HG03097 (cell line): Measurements from ENCODE around the gene PRXL2C.
"Not testable (repeated sequence)": the region's sequence is repeated elsewhere in the genome, so short reads cannot be mapped to it uniquely, and the experiment has no call there.

ENCODE experiments used
- ATAC-seq: cut with Tn5 transposase; IDR thresholded peaks from one replicate; pipeline ENCODE4 v1.9.1; 2021; ENCODE audit not compliant: unreplicated experiment, low FRiP score

PRXL2C gene

DNA sequence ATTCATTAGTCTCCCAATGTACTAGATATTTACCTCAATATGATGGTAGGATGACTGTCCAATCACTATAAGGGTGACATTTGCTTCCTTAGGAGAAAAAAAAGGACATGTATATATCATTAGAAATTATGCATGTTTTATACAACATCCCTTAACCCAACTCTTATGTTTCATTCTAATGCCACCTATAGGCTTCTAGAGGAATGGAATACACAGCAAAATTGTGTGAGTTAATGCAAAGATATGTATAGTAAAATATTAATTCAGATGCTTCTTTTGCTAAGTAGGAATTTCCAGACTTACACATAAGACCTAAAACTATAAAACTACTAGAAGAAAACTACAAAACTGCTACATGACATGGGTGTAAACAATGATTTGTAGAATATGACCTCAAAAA is 3.5 kb downstream of the PRXL2C start:
- ATAC-seq: no peak

DNA sequence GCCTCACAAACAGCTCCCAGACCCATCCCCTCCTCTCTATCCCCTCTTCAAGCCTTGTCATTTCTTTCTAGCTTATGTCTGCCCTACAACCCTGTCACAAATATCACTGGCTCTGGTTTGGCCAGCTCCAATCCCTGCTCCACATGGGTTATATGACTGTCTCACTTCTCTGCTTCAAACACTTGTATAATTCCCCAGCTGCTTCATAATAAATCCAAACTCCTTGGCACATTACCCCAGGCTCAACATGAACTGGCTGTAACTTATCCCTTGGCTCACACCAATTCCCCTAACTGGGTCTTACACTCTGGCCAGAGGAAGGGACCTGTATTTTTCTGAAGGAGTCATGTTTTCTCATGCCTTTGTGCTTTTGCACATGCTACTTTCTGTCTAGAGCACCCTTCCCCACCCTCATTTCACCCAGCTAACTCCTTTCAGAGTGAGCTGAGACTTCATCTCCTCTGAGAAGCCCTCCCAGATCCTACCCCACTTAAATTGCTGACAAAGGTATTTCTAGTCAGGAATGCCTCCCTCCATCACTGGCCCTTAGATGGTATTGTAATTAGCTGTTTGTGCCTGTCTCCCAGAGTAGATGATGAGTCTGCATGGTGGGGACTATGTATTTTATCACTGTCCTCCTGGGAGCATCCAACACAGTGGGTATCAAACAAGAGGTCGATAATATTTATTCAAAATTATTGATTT is 5.3 kb downstream of the PRXL2C start:
- no peak for ATAC-seq

DNA sequence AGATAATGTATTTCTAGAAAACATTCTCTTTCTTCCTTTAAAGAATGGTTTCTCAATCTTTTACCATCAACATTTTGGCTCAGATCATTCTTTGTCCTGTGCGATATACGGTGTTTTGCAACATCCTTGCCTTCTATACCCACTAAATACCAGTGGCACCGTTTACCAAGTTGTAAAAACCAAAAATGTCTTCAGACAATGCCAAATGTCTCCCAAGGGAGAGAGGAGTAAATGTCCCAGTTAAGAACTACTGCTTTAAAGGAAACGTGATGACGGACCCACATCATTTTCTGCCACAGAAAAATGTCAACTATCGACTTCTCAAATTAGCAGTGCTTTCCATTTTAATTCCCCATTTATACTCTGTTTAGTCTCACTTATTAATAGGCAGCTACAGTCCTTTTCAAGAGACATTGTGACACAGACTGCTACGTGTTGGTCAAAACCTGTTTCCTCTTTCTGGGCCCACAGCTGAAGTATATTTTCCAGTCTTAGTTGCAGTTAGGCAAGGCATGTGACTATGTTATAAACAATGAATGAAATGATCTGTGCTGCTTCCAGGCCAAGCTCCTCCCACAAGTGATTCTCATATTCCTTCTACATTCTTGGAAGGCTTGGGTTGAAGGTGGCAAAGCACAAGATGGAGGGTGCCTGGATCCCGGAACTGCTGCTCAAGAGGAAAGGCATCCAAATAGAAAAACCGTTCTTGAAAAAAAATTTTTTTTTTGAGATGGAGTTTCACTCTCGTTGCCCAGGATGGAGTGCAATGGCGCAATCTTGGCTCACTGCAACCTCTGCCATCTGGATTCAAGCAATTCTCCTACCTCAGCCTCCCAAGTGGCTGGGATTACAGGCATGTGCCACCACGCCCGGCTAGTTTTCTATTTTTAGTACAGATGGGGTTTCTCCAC is 8.8 kb downstream of the PRXL2C start:
- no peak for ATAC-seq

DNA sequence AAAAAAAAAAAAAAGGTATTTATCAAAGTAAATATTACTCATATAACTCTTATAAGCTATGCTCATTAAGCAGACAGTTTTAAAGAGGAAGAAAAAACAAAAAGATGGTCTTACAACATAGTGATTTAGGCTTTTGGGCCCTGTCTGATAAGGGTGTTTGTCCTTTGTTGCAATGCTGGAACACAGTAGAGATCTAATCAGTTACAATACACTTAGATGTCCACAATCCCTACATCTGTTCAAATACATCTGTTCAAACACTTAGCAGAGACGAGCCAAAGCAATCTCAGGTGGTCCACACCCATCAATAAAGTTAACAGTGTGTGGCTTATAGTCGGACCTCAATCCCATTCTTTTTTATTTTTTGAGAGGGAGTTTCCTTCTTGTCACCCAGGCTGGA is 11.0 kb downstream of the PRXL2C start:
- ATAC-seq: no peak

DNA sequence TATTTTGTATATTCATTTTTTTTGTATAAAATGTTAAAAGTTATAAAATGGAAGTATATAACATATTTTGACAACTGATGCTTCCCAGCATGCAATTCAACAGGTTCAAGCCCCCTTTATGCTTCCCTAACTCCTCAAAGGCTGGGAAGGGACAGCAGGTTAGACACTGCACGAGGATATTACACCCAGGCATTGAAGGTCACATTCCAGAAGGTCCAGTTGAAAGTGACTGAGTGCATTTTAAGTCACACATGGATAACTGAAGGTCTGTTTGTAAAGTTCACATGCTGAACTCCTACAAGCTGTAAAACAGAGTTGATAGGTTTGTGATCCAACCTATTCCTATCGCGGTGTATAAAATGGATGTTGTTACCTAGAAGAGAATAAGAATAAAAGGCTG is 13.6 kb downstream of the PRXL2C start:
- ATAC-seq: no peak

DNA sequence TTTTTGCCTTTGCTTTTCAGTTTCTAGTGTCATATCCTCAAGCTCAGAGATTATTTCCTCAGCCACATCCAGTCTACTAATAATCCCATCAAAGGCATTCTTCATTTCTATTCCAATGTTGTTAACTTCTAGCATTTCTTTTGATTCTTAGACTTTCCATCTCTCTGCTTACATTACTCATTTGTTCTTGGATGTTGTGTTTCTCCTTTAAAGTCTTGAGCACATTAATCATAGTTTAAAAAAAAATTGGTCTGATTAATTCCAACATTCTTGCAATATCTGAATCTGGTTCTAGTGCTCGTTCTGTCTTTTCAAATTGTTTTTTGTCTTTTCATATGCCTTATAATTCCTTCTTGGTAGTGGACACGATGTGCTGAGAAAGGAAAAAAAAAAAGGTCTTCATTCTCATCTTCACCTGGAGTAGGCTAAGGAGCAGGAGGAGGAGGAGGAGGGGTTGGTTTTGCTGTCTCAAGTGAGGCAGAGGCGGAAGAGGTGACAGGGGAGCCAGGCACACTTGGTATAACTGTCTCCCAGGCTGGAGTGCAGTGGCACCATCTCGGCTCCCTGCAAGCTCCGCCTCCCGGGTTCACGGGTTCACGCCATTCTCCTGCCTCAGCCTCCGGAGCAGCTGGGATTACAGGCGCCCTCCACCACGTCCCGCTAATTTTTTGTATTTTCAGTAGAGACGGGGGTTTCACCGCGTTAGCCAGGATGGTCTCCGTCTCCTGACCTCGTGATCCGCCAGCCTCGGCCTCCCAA is 16.3 kb downstream of the PRXL2C start:
- no peak for ATAC-seq

DNA sequence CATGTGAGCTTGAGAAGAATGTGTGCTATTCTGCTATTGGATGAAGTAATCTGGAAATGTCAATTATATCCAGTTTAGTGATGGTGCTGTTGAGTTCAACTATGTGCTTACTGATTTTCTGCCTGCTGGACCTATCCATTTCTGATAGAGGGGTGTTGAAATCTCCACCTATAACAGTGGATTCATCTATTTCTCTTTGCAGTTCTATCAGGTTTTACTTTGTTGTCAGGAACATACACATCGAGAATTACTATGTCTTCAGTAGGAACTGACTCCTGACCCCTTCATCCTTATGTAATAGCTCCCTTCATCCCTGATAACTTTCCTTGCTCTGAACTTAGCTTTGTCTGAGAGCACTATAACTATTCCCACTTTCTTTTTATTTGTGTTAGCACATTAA is 18.7 kb downstream of the PRXL2C start:
- ATAC-seq: no peak

DNA sequence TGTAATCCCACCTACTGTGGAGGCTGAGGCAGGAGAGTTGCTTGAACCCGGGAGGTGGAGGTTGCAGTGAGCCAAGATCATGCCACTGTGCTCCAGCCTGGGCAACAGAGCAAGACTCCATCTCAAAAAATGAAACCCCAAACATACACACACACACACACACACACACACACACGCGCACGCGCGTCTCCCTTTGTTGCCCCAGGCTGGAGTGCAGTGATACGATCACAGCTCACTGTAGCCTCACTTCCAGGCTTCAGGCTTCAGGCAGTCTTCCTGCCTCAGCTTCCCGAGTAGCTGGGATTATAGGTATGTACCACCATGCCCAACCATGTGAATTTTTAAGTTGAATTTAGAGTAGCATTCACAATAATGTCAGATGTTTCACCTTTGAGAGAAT is 21.5 kb downstream of the PRXL2C start:
- not testable (repeated sequence) for ATAC-seq

DNA sequence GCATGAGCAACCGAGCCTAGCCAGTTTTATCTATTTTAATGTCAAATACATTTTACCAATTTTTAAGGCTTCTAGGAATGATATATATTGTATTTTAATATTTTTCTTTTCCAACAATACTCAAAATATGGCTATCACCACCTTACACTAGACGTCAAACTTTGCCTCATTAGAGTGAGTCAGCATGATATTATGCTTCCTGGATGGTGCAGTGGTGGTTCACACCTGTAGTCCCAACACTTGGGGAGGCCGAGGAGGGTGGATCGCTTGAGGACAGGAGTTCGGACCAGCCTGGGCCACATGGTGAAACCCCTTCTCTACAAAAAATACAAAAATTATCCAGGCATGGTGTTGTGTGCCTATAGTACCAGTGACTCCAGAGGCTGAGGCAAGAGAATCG is 28.2 kb downstream of the PRXL2C start:
- no peak for ATAC-seq

DNA sequence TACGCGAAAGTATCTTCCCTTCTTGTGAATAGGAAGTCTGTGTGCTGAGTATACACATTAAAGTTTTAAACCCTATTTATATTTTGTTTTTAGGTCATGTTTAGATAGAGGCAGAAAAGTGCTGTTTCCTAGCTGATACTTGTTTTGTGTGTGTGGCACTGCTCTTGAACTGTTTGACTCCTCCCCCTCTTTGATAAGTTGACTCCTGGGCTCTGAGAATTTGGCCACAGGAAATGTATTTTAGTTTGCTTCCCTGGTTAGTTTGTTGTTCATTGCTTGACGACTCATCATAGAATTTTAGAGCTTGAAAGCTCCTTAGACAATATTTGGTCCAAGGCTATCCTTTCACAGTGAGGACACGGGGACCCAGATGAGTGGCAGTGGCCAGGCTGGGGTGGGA is 33.5 kb downstream of the PRXL2C start:
- no peak for ATAC-seq

DNA sequence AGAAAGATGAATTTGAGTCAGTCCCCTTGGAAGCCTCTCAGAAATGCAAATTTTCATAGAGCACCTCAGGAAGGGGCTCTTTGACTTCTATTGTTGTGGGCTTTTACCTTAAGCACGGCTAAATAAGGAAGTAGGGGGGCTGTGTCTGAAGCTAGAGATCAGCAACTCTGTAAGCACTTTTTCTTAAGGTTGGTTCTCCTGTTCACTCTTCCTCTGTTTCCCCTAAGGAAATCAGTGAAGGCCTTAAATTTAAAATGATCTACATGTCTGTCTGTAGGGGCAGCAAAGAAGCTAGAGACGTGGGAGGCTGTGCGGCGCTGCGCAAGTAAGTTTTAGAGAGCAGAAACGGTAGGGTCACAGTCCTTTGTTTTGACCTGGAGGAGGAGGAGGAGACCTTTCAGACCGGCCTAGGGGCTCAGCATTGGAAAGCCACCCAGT is 34.3 kb downstream of the PRXL2C start:
- ATAC-seq: no peak

DNA sequence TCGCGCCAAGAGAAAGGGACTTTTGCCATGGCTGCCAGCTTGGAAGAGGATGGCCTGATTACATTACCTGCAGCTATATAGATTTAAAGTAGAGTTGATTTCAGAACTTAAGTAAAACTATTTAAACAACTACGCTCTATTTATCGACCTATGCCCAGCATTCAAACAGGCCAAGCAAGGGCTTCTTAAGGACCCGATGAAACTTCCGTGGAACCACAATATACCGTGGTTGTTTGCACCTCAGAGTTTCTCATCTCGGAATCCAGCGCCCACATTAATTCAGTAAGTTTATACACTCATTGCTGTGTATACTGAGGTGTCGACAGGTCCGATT is 35.0 kb downstream of the PRXL2C start:
- ATAC-seq: no peak

DNA sequence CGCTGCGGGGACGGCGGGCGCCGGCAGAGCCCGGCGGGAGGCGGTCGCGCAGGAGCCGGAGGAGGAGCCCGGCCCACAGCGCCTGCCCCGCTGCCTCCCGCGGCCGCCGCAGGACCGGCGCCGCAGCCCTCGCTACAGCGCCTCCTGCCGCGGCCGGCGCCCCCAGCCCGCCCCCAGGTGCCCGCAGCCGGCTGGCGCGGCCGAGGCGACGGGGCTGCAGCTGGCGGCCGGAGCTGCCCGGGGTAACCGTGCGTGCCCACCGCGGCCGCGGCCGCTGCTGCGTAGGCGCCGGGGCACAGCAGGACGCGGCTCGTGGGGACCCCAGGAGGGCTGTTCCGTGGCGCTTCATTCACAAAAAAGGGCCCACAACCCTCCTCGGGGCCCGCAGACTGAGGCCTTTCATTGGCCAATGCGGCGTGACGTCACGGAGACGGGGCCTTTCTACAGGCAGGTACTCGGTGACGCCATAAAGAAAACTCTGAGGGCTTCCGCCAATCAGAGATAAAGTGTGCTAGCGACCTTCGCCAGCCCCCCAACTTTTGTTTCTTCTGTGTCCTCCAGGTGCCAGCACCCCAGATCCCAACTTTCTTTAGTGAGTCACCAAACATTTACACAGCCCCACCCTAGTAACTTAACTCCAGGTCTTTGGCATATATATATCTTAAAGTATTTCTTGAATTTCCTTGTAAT is 35.5 kb downstream of the PRXL2C start, which contains the start of gene CDC14B:
Gene CDC14B, minus strand, starts transcription at position 353 of the 690 bp plus-strand sequence. CDS start 465 bp downstream, outside the sequence.
- ATAC-seq: no peak

DNA sequence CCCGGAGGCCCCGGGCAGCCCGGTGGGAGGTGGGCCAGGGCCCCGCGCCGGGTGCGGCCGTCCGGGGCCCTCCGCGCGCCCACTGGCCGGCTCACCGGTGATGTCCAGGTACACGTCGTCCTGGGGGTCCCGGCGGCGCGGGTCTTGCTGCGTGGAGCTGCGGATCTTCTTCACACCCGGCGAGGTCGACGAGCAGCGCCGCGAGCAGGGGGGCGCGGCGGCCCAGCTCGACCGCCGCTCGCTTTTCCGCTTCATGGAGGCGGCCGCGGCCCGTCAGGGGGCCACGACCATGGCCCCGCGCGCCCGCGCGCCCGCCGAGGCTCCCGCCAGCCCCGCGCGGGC is 36.0 kb downstream of the PRXL2C start:
- ATAC-seq: no peak

DNA sequence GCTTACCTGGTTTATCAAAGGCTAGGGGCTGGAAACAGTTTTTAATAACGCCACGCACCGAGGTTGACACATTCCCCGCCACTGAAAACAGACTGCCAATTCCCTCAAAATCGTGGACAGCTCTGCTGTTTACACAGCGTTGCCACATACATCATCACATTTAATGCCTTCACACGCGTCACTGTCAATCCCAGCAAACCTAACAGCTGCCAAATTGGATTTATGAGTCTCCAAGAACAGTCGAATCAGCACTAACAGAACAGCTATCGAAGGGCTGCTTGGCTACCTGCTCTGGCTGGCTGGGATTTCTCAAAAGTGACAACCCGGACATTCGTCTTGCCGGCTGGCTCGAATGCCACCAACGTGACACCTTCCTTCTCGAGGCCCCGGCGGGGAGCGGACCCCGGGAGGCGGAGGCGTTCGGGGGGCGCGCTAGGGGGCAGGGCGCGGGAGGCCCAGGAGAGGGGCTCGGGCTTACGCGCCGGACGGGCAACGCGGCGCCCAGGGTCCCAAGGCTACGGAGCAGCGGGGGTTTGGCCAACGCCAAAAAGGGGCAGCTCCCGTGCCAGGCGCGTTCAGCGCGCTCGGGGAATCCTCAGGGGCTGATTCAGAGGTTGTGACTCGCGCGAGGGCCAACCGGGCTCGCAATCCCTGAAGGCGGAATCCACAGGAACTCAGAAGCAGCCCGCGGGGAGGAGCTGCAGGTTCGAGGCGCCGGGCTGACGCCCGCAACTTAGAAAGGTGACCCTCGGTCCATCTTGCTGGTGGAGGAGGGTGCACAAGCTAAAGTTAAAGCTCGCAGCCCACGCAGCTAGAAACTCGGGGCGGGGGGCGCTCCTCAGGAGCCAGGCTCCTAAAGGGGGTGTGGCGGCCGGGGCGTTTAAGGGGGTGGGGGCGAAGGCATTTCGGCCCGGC is 36.7 kb downstream of the PRXL2C start:
- no peak for ATAC-seq

DNA sequence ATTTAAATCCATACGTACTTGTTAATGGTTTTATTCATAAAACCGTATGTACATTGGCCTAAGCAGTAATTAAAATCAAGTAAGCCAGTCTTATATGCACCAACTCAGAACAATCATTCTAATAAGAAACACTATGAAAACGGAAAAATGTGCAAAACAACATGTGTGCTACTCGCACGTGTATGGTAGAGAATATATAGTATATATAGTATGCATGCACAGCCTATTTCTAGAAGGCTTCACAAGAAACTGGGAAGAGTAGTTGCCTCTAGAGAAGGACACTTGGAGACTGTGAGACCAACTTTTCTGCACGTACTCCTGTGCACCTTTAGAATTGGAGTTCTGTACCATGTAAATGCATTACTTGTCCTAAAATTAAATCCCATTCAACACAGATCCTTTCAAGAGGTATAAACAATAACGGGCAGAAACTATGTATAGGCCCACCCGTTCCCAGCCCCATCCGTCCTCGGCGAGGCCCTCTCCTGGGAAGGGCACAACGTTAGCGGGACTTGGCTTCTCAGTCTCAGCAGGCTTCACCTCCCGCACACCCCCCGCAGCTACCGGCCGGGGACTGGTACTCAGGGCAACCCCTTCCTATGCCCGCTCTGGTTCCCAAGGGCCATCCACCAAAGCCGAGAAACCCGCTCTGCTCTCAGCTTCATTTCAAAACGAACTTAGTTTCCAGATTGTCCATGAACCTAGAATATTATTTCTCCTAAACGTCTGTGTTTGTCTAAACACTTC is 37.5 kb downstream of the PRXL2C start:
- no peak for ATAC-seq

DNA sequence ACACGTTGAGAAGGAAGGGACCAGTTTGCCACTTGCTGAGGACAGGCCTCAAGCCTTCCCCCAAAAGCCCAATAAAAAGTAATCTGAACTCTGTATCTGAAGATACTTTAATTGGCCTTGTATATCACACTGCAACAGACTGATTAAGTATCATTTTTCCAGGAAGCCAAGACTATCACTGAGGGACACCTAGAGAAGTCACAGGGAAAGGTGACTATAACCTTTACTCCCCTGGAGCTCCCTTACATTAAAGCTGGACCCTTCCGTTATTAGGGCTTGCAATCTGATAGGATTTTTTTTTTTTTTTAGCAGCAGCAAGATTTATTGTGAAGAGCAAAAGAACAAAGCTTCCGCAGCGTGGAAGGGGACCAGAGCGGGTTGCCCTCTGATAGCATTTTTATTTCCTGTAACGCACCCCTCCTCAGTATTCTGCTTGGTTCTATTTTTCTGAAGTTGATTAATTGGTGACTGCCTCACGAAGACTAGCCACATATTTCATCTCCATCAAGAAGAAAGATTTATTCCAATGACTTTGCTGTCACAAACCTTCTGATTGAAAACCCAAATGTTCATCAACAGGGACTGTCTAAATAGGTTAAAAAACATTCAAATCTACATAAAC is 38.2 kb downstream of the PRXL2C start:
- ATAC-seq: no peak

DNA sequence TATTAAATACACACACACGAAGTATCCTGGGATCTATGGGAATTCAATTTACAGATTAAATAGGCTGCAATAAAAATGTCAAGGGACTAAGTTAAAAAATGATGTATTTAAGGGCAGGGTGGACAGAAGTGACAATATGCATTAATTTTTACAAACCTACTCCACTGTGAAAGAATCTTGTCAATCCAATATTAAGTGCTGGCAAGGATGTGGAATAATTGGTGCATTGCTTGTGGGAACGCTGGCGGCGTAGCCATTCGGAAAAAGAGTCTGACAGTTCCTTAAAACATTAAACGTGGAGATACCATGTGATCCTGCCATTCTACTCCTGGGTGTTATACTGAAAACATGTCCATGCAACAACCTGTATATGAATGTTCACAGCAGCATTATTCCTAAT is 39.7 kb downstream of the PRXL2C start:
- ATAC-seq: no peak

DNA sequence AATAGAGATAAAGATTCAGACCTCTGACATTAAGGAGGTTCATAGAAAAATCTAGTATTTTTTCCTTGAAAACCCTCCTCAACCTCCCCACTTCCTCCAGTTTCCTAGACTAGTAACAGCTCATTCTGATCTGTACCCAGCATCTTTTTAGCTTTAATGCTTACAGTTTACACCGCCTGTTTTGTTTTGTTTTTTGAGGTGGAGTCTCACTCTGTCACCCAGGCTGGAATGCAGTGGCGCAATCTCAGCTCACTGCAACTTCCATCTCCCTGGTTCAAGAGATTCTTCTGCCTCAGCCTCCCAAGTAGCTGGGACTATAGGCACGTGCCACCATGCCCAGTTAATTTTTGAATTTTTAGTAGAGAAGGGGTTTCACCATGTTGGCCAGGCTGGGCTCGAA is 40.5 kb downstream of the PRXL2C start:
- not testable (repeated sequence) for ATAC-seq
